Loucy (cell line): ENCODE measurements around the gene THEM4.

Experiments used
- EZH2phosphoT487 ChIP-seq: fragments of 200-600 bp; IDR thresholded peaks from 2 replicates; pipeline ENCODE4 v1.6.1; 2018; ENCODE audit warnings: antibody characterized with exemption, mild to moderate bottlenecking, moderate library complexity, borderline replicate concordance
- TF ChIP-seq, protein P1 (sequence below): fragments of 200-600 bp; sonication (generic); conservative IDR thresholded peaks from 2 replicates; pipeline ENCODE4 v1.5.1; 2014; ENCODE audit warnings: mild to moderate bottlenecking, antibody characterized with exemption, low read length

DNA sequence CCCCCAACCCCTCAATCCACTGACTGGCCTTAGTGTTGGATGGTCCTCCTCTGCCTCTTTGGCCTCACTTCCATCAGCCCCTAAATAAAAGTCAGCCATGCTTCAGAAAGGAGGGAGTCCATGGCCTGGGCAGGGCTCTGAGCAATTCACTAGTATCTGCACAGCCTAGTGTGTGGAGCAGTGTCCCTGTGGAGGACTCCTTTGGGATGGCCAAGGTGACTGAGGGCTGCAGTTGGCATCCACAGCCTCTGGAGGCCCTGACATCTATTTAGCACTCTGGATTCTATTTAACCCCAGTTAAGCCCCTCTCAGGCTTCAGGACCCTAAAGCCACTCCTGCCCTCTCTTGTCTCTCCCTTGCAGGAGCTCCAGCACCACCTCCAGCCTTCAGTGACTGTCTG lies 59.4 kb downstream of the THEM4 start:
- TF ChIP-seq, protein P1, sequence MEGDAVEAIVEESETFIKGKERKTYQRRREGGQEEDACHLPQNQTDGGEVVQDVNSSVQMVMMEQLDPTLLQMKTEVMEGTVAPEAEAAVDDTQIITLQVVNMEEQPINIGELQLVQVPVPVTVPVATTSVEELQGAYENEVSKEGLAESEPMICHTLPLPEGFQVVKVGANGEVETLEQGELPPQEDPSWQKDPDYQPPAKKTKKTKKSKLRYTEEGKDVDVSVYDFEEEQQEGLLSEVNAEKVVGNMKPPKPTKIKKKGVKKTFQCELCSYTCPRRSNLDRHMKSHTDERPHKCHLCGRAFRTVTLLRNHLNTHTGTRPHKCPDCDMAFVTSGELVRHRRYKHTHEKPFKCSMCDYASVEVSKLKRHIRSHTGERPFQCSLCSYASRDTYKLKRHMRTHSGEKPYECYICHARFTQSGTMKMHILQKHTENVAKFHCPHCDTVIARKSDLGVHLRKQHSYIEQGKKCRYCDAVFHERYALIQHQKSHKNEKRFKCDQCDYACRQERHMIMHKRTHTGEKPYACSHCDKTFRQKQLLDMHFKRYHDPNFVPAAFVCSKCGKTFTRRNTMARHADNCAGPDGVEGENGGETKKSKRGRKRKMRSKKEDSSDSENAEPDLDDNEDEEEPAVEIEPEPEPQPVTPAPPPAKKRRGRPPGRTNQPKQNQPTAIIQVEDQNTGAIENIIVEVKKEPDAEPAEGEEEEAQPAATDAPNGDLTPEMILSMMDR: no peak
- no peak for TF ChIP-seq EZH2phosphoT487
